HG03520 (cell line): ENCODE measurements around the gene NOS1.
"Not testable (repeated sequence)": the region's sequence is repeated elsewhere in the genome, so short reads cannot be mapped to it uniquely, and the experiment has no call there.

Experiments used
- ATAC-seq: cut with Tn5 transposase; IDR thresholded peaks from one replicate; pipeline ENCODE4 v1.9.1; 2021; ENCODE audit warnings: mild to moderate bottlenecking, moderate library complexity; ENCODE audit not compliant: unreplicated experiment

Gene NOS1

GRCh38 chr12:117182866-117183265 lies 178.6 kb downstream of the NOS1 start:
- ATAC-seq = no peak

- not testable (repeated sequence) for ATAC-seq
Observed at GRCh38 chr12:117181468-117181843, 180.0 kb downstream of the NOS1 start.

- ATAC-seq = no peak
Observed at GRCh38 chr12:117180758-117181467, 180.5 kb downstream of the NOS1 start.

- ATAC-seq = no peak
Observed at GRCh38 chr12:117178745-117179144, 182.7 kb downstream of the NOS1 start.

GRCh38 chr12:117178301-117178700 lies 183.1 kb downstream of the NOS1 start:
- no peak for ATAC-seq

- ATAC-seq = no peak
Observed at GRCh38 chr12:117172168-117172567, 189.3 kb downstream of the NOS1 start.

- no peak for ATAC-seq
Observed at GRCh38 chr12:117171499-117172162, 189.8 kb downstream of the NOS1 start.

GRCh38 chr12:117169548-117169947 lies 191.9 kb downstream of the NOS1 start:
- no peak for ATAC-seq

- no peak for ATAC-seq
Observed at GRCh38 chr12:117168976-117169375, 192.4 kb downstream of the NOS1 start.

GRCh38 chr12:117167769-117168168 lies 193.7 kb downstream of the NOS1 start:
- no peak for ATAC-seq

GRCh38 chr12:117166107-117166506 lies 195.3 kb downstream of the NOS1 start:
- no peak for ATAC-seq

GRCh38 chr12:117165342-117165741 lies 196.1 kb downstream of the NOS1 start:
- no peak for ATAC-seq

- no peak for ATAC-seq
Observed at GRCh38 chr12:117162633-117163032, 198.8 kb downstream of the NOS1 start.

GRCh38 chr12:117162167-117162539 lies 199.3 kb downstream of the NOS1 start:
- no peak for ATAC-seq

- ATAC-seq = no peak
Observed at GRCh38 chr12:117161460-117162166, 199.8 kb downstream of the NOS1 start.

- no peak for ATAC-seq
Observed at GRCh38 chr12:117159674-117160073, 201.8 kb downstream of the NOS1 start.

GRCh38 chr12:117158911-117159553 lies 202.4 kb downstream of the NOS1 start:
- no peak for ATAC-seq
